ENCODE results near the gene PIP5KL1. TPM values are rescaled to one million over a fixed set of nuclear protein-coding genes. Genes with fewer than 3 reads are reported as not detected.

The PIP5KL1 gene
- total RNA-seq, 3 donors from 2014 or later = 2.3 to 3.5 (median 2.8) TPM

GRCh38 chr9:127923771-127924170 lies 6.8 kb downstream of the PIP5KL1 start:
- no peak for DNase-seq
- Mint-ChIP-seq H3K36me3 (ENCODE audit: insufficient read depth) (no peaks in the 10 kb centered on the region), H3K4me3 (no peak overlapping the region), H3K4me1 (ENCODE audit: low read depth) (peaks cover 14% of the 10 kb centered on the region), H3K27me3 (ENCODE audit: low read depth) (peaks cover 7% of the 10 kb centered on the region), H3K9me3 (no peaks in the 10 kb centered on the region)
- ATAC-seq = no peak

GRCh38 chr9:127923046-127923445 lies 7.5 kb downstream of the PIP5KL1 start:
- Mint-ChIP-seq H3K27me3 (ENCODE audit: low read depth) (peaks cover 7% of the 10 kb centered on the region), H3K36me3 (ENCODE audit: insufficient read depth) (no peaks in the 10 kb centered on the region), H3K4me3 (no peak overlapping the region), H3K9me3 (no peaks in the 10 kb centered on the region), H3K4me1 (ENCODE audit: low read depth) (peaks cover 19% of the 10 kb centered on the region)
- DNase-seq (no peak), ATAC-seq (no peak)

GRCh38 chr9:127921557-127922120 lies 8.9 kb downstream of the PIP5KL1 start:
- DNase-seq = peak; percentile 80
- Mint-ChIP-seq H3K4me1 (ENCODE audit: low read depth) (peaks cover 28% of the 10 kb centered on the region), H3K4me3 (peak overlapping the region; percentile 35), H3K36me3 (ENCODE audit: insufficient read depth) (no peaks in the 10 kb centered on the region), H3K9me3 (no peaks in the 10 kb centered on the region), H3K27me3 (ENCODE audit: low read depth) (peaks cover 7% of the 10 kb centered on the region)
- peak; percentile 30 to 32 for ATAC-seq

- ATAC-seq (no peak), DNase-seq (no peak)
- Mint-ChIP-seq H3K9me3 (no peaks in the 10 kb centered on the region), H3K4me3 (no peak overlapping the region), H3K27me3 (ENCODE audit: low read depth) (peaks cover 7% of the 10 kb centered on the region), H3K4me1 (ENCODE audit: low read depth) (peaks cover 33% of the 10 kb centered on the region), H3K36me3 (ENCODE audit: insufficient read depth) (no peaks in the 10 kb centered on the region)
Observed at GRCh38 chr9:127920794-127921193, 9.8 kb downstream of the PIP5KL1 start.

GRCh38 chr9:127919253-127919815 lies 11.2 kb downstream of the PIP5KL1 start:
- Mint-ChIP-seq H3K27me3 (ENCODE audit: low read depth) (peaks cover 2% of the 10 kb centered on the region), H3K9me3 (no peaks in the 10 kb centered on the region), H3K4me3 (no peak overlapping the region), H3K4me1 (ENCODE audit: low read depth) (peaks cover 41% of the 10 kb centered on the region), H3K36me3 (ENCODE audit: insufficient read depth) (no peaks in the 10 kb centered on the region)
- no peak for ATAC-seq
- no peak for DNase-seq

GRCh38 chr9:127918183-127919107 lies 12.1 kb downstream of the PIP5KL1 start:
- DNase-seq (no peak), ATAC-seq (no peak)
- Mint-ChIP-seq H3K27me3 (ENCODE audit: low read depth) (peaks cover 2% of the 10 kb centered on the region), H3K36me3 (ENCODE audit: insufficient read depth) (no peaks in the 10 kb centered on the region), H3K9me3 (no peaks in the 10 kb centered on the region), H3K4me3 (peak overlapping the region; percentile 45), H3K4me1 (ENCODE audit: low read depth) (peaks cover 41% of the 10 kb centered on the region)

GRCh38 chr9:127917603-127918002 lies 13.0 kb downstream of the PIP5KL1 start:
- Mint-ChIP-seq H3K4me3 (peak overlapping the region; percentile 37), H3K4me1 (ENCODE audit: low read depth) (peaks cover 46% of the 10 kb centered on the region), H3K27me3 (ENCODE audit: low read depth) (peaks cover 2% of the 10 kb centered on the region), H3K36me3 (ENCODE audit: insufficient read depth) (no peaks in the 10 kb centered on the region), H3K9me3 (no peaks in the 10 kb centered on the region)
- no peak for DNase-seq
- no peak for ATAC-seq

GRCh38 chr9:127916720-127917581 lies 13.6 kb downstream of the PIP5KL1 start, which contains the start of gene ST6GALNAC4:
Gene ST6GALNAC4 (minus strand): TSS chr9:127917041. CDS start chr9:127916419, 622 bp downstream.
- Mint-ChIP-seq H3K36me3 (ENCODE audit: insufficient read depth) (no peaks in the 10 kb centered on the region), H3K9me3 (no peaks in the 10 kb centered on the region), H3K27me3 (ENCODE audit: low read depth) (no peaks in the 10 kb centered on the region), H3K4me3 (peak within 1 kb of the TSS; percentile 83), H3K4me1 (ENCODE audit: low read depth) (peaks cover 47% of the 10 kb centered on the region)
- ATAC-seq (peak; percentile 96 to 98), DNase-seq (peak; percentile 95)

- Mint-ChIP-seq H3K36me3 (ENCODE audit: insufficient read depth) (peaks cover 6% of the 10 kb centered on the region), H3K27me3 (ENCODE audit: low read depth) (no peaks in the 10 kb centered on the region), H3K9me3 (no peaks in the 10 kb centered on the region), H3K4me3 (peak overlapping the region; percentile 83), H3K4me1 (ENCODE audit: low read depth) (peaks cover 50% of the 10 kb centered on the region)
- ATAC-seq (peak in 1 of 2 donors; percentile 2), DNase-seq (no peak)
Observed at GRCh38 chr9:127915801-127916719, 14.5 kb downstream of the PIP5KL1 start.

- ATAC-seq (no peak), DNase-seq (no peak)
- Mint-ChIP-seq H3K36me3 (ENCODE audit: insufficient read depth) (peaks cover 11% of the 10 kb centered on the region), H3K4me3 (peak overlapping the region; percentile 83), H3K9me3 (no peaks in the 10 kb centered on the region), H3K4me1 (ENCODE audit: low read depth) (peaks cover 55% of the 10 kb centered on the region), H3K27me3 (ENCODE audit: low read depth) (no peaks in the 10 kb centered on the region)
Observed at GRCh38 chr9:127915325-127915752, 15.2 kb downstream of the PIP5KL1 start.

GRCh38 chr9:127913682-127914081 lies 16.9 kb downstream of the PIP5KL1 start:
- no peak for ATAC-seq
- Mint-ChIP-seq H3K4me1 (ENCODE audit: low read depth) (peaks cover 44% of the 10 kb centered on the region), H3K9me3 (no peaks in the 10 kb centered on the region), H3K4me3 (no peak overlapping the region), H3K36me3 (ENCODE audit: insufficient read depth) (peaks cover 14% of the 10 kb centered on the region), H3K27me3 (ENCODE audit: low read depth) (no peaks in the 10 kb centered on the region)
- no peak for DNase-seq

- no peaks in the 10 kb centered on the region for H3K27me3 Mint-ChIP-seq (ENCODE audit: low read depth)
- DNase-seq (no peak), ATAC-seq (no peak)
- H3K4me3 Mint-ChIP-seq = no peak overlapping the region
- peaks cover 36% of the 10 kb centered on the region for H3K4me1 Mint-ChIP-seq (ENCODE audit: low read depth)
- no peaks in the 10 kb centered on the region for H3K9me3 Mint-ChIP-seq
- peaks cover 14% of the 10 kb centered on the region for H3K36me3 Mint-ChIP-seq (ENCODE audit: insufficient read depth)
Observed at GRCh38 chr9:127912882-127913281, 17.7 kb downstream of the PIP5KL1 start.

GRCh38 chr9:127912296-127912695 lies 18.3 kb downstream of the PIP5KL1 start:
- no peaks in the 10 kb centered on the region for H3K27me3 Mint-ChIP-seq (ENCODE audit: low read depth)
- H3K4me3 Mint-ChIP-seq = no peak overlapping the region
- ATAC-seq (no peak), DNase-seq (no peak)
- peaks cover 33% of the 10 kb centered on the region for H3K4me1 Mint-ChIP-seq (ENCODE audit: low read depth)
- no peaks in the 10 kb centered on the region for H3K9me3 Mint-ChIP-seq
- H3K36me3 Mint-ChIP-seq (ENCODE audit: insufficient read depth) = peaks cover 14% of the 10 kb centered on the region
